ENCODE measurements around the gene RASGRP3.

Gene RASGRP3

GRCh38 chr2:33442528-33443079 is 33.8 kb upstream of the RASGRP3 start:
- DNase-seq: no peak
- no peaks in the 10 kb centered on the region for H3K36me3 ChIP-seq
- TF ChIP-seq, protein P1, sequence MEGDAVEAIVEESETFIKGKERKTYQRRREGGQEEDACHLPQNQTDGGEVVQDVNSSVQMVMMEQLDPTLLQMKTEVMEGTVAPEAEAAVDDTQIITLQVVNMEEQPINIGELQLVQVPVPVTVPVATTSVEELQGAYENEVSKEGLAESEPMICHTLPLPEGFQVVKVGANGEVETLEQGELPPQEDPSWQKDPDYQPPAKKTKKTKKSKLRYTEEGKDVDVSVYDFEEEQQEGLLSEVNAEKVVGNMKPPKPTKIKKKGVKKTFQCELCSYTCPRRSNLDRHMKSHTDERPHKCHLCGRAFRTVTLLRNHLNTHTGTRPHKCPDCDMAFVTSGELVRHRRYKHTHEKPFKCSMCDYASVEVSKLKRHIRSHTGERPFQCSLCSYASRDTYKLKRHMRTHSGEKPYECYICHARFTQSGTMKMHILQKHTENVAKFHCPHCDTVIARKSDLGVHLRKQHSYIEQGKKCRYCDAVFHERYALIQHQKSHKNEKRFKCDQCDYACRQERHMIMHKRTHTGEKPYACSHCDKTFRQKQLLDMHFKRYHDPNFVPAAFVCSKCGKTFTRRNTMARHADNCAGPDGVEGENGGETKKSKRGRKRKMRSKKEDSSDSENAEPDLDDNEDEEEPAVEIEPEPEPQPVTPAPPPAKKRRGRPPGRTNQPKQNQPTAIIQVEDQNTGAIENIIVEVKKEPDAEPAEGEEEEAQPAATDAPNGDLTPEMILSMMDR (IDR thresholded peaks at IDR 0.05; ENCODE audit: low read depth, low read length): no peak
- H3K4me3 ChIP-seq (ENCODE audit: low read depth, low read length): no peak overlapping the region
- no peaks in the 10 kb centered on the region; the same call in 1 of the 2 replicates for H3K9me3 ChIP-seq
- no peaks in the 10 kb centered on the region; the same call in none of the 2 replicates for H3K27me3 ChIP-seq
- no peaks in the 10 kb centered on the region for H3K4me1 ChIP-seq

DNA sequence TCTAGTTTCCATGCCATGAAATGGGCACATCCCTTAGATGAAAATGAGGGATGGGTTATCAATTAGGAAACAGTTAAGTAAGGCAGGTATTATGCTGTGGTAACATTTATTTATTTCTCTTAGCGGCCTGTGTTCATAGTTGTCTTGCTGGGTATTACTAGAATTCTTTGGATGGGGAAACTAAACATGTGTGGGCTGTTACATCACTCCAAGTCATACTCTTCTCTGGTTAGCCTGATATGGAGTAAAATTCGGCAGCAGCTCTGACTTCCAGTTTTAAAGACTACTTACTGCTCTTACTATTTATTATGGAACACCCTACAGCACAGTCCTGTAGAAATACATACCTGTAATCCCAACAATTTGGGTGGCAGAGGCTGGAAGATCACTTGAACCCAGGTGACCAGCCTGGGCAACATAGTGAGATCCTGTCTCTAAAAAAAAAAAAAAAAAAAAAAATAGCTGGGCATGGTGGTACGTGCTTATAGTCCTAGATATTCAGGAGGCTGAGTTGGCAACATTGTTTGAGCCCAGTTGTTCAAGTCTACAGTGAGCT is 33.1 kb upstream of the RASGRP3 start:
- Histone ChIP-seq H3K36me3 (no peaks in the 10 kb centered on the region), H3K4me3 (ENCODE audit: low read depth, low read length) (no peak overlapping the region), H3K9me3 (no peaks in the 10 kb centered on the region; the same call in 1 of the 2 replicates), H3K4me1 (no peaks in the 10 kb centered on the region), H3K27me3 (no peaks in the 10 kb centered on the region; the same call in 1 of the 2 replicates)
- DNase-seq: no peak
- TF ChIP-seq, protein P1 (IDR thresholded peaks at IDR 0.05; ENCODE audit: low read depth, low read length): no peak

DNA sequence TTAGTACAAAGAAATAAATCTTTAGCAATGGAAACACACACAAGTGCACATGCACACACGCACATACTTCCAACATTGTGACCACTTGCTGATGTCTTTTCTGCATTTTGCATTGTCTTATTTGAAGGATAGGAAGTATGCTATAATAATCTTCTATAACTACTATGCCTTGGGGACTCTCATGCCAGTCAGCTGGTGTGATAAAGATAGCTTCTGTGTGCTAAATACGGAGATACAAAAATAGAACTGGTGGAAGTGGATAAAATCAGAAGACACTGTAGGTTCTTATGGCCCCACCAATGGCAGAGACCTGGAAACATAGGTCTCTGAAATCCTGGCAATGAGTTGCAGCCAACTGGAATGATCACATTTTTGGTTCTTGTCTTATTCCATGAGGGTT is 31.5 kb upstream of the RASGRP3 start:
- no peaks in the 10 kb centered on the region for H3K4me1 ChIP-seq
- no peaks in the 10 kb centered on the region for H3K36me3 ChIP-seq
- no peak for DNase-seq
- no peak overlapping the region for H3K4me3 ChIP-seq (ENCODE audit: low read depth, low read length)
- H3K27me3 ChIP-seq: no peaks in the 10 kb centered on the region; the same call in 1 of the 2 replicates
- H3K9me3 ChIP-seq: no peaks in the 10 kb centered on the region; the same call in 1 of the 2 replicates
- TF ChIP-seq, protein P1 (IDR thresholded peaks at IDR 0.05; ENCODE audit: low read depth, low read length): no peak

DNA sequence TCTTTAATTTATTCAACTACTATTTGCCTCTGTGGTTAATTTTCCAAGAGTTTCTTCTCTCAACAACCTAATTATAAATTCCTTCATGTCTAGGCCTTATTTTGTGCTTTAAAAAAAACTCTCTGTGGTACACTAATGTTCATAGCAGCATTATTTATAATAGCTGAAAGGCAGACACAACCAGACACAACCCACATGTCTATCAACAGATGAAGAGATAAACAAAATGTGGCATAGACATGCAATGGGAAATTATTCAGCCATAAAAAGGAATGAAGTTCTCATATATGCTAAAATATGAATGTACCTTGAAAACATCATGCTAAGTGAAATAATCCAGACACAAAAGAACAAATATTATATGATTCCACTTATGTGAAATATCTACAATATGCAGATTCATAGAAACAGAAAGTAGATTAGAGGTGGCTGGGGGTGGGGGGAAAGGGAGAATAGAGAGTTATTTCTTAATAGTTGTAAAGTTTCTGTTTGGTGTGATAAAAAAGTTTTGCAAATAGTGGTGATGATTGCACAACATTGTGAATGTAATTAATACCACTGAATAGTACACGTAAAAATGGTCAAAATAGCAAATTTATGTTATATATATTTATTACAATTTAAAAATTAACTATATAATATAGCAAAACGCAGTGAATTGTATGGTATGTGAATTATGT is 28.1 kb upstream of the RASGRP3 start:
- no peak overlapping the region for H3K4me3 ChIP-seq (ENCODE audit: low read depth, low read length)
- no peaks in the 10 kb centered on the region for H3K27me3 ChIP-seq
- TF ChIP-seq, protein P1 (IDR thresholded peaks at IDR 0.05; ENCODE audit: low read depth, low read length): no peak
- H3K36me3 ChIP-seq: no peaks in the 10 kb centered on the region
- no peaks in the 10 kb centered on the region; the same call in 1 of the 2 replicates for H3K9me3 ChIP-seq
- H3K4me1 ChIP-seq: no peaks in the 10 kb centered on the region
- DNase-seq: no peak

- H3K9me3 ChIP-seq: no peaks in the 10 kb centered on the region
- H3K4me1 ChIP-seq: no peaks in the 10 kb centered on the region
- H3K36me3 ChIP-seq: no peaks in the 10 kb centered on the region
- H3K4me3 ChIP-seq (ENCODE audit: low read depth, low read length): no peak overlapping the region
- 0 out of 2 replicates have a peak, but pooled peaks cover 2% of the 10 kb centered on the region for H3K27me3 ChIP-seq
- DNase-seq: no peak
- TF ChIP-seq, protein P1 (IDR thresholded peaks at IDR 0.05; ENCODE audit: low read depth, low read length): no peak
Measured at GRCh38 chr2:33451214-33451613, 25.2 kb upstream of the RASGRP3 start.

DNA sequence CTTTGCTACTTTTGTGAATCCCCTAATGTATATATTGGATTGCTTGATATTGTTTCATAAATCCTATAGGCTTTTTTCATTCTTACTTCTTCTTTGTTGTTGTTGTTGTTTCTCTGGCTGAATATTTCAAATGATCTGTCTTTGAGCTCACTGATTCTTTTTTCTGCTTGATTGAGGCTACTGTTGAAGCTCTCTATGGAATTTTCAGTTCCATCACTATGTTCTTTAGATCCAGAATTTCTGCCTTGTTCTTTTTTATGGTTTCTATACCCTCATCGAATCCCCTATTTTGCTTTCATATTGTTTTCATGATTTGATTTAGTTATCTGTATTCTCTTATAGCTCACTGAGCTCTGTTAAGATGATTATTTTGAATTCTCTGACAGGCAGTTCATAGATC is 24.6 kb upstream of the RASGRP3 start:
- Histone ChIP-seq H3K36me3 (no peaks in the 10 kb centered on the region), H3K9me3 (no peaks in the 10 kb centered on the region), H3K4me3 (ENCODE audit: low read depth, low read length) (no peak overlapping the region), H3K27me3 (0 out of 2 replicates have a peak, but pooled peaks cover 5% of the 10 kb centered on the region), H3K4me1 (no peaks in the 10 kb centered on the region)
- TF ChIP-seq, protein P1 (IDR thresholded peaks at IDR 0.05; ENCODE audit: low read depth, low read length): no peak
- DNase-seq: no peak

All from BE2C (cell line).